Erythroblast (primary cell): ENCODE results near the gene SLC25A3.
"Not testable (repeated sequence)": the region's sequence is repeated elsewhere in the genome, so short reads cannot be mapped to it uniquely, and the experiment has no call there.

Experiments used
- DNase-seq, 2 experiments: peaks; one replicate each; lab custom pipeline; 2025; lab: John Stamatoyannopoulos, UW
- GATA1 ChIP-seq: IDR thresholded peaks from 2 replicates; pipeline ENCODE4 v1.6.1; 2011; ENCODE audit warnings: low read depth, mild to moderate bottlenecking, control low read depth, low read length, moderate library complexity
- POLR2A ChIP-seq: IDR thresholded peaks from 2 replicates; pipeline ENCODE4 v1.6.1; 2011; ENCODE audit warnings: mild to moderate bottlenecking, low read length

Gene SLC25A3

GRCh38 chr12:98593351-98594049, at the start of gene SLC25A3:
SLC25A3 (plus strand) TSS chr12:98593686; CDS start chr12:98593979, 293 bp downstream.
- no peak for TF ChIP-seq GATA1
- peak; percentile 97 for TF ChIP-seq POLR2A
- DNase-seq: peak; percentile 99 to 100

DNA sequence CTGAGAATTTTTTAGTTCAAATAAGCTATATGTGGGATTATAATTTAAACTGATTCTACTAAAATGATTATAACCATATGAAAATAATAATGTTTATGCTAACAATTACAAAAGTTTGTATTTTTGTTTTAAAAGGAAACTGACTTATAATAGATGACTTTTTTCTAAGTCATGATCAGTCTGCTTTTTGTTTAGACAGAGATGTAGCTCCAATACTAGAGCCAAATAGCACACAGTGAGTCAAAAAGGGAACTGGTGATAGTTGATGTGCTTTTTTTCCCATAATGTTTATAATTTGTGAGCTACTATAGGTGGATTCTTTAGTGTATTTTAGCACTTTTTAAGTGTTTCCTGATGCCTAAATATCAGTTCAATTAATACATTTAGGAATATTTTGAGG, 49.8 kb upstream of the SLC25A3 start:
- DNase-seq: no peak
- TF ChIP-seq POLR2A: no peak
- no peak for TF ChIP-seq GATA1

GRCh38 chr12:98544751-98545150, 48.7 kb upstream of the SLC25A3 start:
- DNase-seq: no peak
- no peak for TF ChIP-seq POLR2A
- TF ChIP-seq GATA1: no peak

- DNase-seq: no peak
- TF ChIP-seq GATA1 (no peak), POLR2A (no peak)
Observed at GRCh38 chr12:98549371-98550110, 43.9 kb upstream of the SLC25A3 start.

DNA sequence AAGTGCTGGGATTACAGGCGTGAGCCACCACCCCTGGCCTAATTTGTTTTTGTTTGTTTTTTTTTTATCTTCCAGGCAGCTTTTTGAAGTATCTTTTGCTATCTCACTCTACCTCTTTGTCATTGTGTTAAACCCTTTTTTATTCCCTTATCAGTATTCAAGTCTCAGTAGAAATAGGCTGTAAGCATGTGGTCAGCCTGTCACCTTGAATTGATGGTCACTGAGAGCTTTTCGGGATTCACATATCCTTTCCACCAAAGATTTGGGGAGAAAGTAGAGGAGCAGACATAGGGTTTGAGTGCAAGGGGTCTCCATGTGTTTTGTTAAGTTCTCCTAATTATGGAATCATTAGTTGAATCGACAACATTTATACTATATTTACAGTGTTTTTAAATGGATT, 41.7 kb upstream of the SLC25A3 start:
- no peak for TF ChIP-seq GATA1
- no peak for TF ChIP-seq POLR2A

DNA sequence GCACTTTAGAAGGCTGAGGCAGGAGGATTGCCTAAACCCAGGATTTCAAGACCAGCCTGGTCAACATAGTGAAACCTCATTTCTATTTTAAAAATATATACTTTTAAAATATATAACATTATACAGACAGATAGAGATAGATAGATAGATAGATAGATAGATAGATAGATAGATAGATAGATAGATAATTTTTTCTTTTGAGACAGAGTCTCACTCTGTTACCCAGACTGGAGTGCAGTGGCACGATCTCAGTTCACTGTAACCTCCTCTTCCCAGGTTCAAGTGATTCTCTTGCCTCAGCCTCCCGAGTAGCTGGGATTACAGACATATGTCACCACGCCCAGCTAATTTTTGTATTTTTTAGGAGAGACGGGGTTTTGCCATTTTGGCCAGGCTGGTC, 35.4 kb upstream of the SLC25A3 start:
- DNase-seq: not testable (repeated sequence)

More for the DNA sequence above, 41.7 kb upstream of the SLC25A3 start:
- no peak for DNase-seq

DNA sequence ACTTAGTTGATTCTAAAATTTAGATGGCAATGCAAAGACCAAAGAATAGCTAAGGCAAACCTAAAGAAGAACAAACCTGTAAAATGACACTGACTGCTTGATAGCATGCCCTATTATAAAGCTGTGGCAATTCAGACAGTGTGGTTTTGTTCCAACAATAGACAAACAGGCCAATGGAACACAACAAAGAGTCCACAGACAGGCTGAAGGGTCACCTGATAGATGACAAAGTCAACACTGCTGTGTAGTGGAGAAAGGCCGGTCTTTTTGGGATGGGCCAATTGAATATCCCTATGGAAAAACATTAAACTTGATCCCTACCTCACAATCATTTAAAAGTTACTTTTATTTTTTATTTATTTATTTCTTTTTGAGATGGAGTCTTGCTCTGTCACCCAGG, 33.8 kb upstream of the SLC25A3 start:
- TF ChIP-seq POLR2A (no peak), GATA1 (no peak)
- DNase-seq: no peak

GRCh38 chr12:98561846-98562245, 31.6 kb upstream of the SLC25A3 start:
- DNase-seq: no peak
- no peak for TF ChIP-seq POLR2A
- TF ChIP-seq GATA1: no peak

GRCh38 chr12:98572010-98572409, 21.5 kb upstream of the SLC25A3 start:
- TF ChIP-seq POLR2A (no peak), GATA1 (no peak)
- no peak for DNase-seq

DNA sequence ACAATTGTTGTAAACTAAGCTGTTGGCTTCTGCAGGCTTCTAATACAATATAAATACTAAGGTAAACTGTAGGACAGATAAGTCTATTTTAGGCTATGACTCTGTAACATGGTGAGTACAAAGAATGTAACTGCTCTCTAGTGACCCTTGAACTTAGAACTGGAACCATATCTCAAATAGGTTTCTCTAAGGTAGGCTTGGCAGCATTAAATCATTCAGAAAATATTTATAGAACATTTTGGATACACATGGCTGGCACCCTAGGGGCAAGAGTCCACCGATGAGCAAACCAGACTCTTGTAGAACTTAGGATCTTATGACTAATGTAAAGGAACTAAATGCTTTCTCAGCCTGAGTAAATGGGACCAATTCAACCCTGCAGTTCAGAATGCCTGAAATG, 19.4 kb upstream of the SLC25A3 start:
- no peak for TF ChIP-seq GATA1
- TF ChIP-seq POLR2A: no peak

DNA sequence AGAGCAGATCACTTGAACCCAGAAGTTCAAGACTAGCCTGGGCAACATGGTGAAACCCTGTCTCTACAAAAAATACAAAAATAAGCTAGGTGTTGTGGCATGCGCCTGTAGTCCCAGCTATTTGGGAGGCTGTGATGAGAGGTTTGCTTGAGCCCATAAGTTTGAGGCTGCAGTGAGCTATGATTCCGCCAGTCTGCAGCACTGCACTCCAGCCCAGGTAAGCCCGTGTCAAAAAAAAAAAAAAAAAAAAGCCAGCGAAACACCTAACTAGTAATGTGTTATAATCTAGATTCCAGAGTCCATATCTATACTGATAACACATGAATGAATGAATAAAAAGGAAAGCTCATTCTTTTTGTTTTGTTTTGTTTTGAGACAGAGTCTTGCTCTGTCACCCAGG, 18.5 kb upstream of the SLC25A3 start:
- no peak for DNase-seq
- no peak for TF ChIP-seq GATA1
- no peak for TF ChIP-seq POLR2A

More for the DNA sequence above, 19.4 kb upstream of the SLC25A3 start:
- DNase-seq: no peak

DNA sequence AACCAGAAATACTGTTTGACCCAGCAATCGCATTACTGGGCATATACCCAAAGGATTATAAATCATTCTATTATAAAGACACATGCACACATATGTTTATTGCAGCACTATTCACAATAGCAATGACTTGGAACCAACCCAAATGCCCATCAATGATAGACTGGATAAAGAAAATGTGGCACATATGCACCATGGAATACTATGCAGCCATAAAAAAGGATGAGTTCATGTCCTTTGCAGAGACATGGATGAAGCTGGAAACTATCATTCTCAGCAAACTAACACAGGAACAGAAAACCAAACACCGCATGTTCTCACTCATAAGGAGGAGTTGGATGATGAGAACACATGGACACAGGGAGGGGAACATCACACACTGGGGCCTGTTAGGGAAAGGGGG, 16.7 kb upstream of the SLC25A3 start:
- not testable (repeated sequence) for DNase-seq

GRCh38 chr12:98578392-98578791, 15.1 kb upstream of the SLC25A3 start:
- TF ChIP-seq GATA1 (no peak), POLR2A (no peak)
- no peak for DNase-seq

DNA sequence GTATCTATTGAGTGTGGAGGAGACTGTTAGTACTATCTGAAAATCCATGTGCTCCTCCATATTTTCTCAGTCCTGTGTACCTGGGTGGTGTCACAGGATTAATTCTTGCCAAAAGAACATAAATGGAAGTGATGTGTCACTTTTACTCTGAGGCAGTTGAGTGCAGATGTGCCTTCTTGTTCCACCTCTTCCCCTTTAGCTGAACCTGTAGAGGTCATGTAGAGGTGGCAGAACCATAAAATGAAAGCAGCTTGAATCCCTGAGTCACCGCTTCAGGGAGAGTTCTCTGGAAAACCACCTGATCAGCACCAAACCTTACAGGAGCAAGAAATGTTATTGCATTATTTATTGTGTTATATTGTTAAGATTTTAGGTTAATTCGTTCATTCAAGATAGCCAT, 14.7 kb upstream of the SLC25A3 start:
- TF ChIP-seq GATA1: no peak
- TF ChIP-seq POLR2A: no peak
- no peak for DNase-seq

DNA sequence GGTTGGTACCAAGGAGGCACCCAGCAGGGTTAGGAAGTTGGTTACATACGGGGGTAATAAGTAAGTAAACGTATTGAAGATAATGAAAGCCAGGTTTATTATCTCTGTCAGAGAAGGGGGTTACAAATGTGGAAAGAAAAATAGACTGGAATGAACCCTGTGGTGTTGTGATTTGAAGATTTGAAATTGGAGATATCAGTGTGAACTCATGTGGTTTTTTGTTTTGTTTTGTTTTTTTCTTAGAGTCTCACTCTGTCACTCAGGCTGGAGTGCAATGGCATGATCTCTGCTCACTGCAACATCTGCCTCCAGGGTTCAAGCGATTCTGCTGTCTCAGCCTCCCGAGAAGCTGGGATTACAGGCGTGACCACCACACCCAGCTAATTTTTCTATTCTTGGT, 14.1 kb upstream of the SLC25A3 start:
- DNase-seq: no peak
- no peak for TF ChIP-seq GATA1
- TF ChIP-seq POLR2A: no peak
